Loucy (cell line): ENCODE results near the gene CLEC2A.
A peak's percentile ranks its signal among the peaks of the same experiment; 100 is the strongest.

Source experiments
- H2AFZ ChIP-seq: fragments of 200-600 bp; sonication (generic); 2 replicates; pipeline ENCODE4 v1.6.0; 2016; ENCODE audit warnings: antibody characterized with exemption, mild to moderate bottlenecking, low read length, moderate library complexity
- H3F3A ChIP-seq: fragments of 200-600 bp; 2 replicates; pipeline ENCODE4 v1.6.0; 2016; ENCODE audit warnings: antibody characterized with exemption, low read depth, mild to moderate bottlenecking
- H3K27me3 ChIP-seq: fragments of 200-600 bp; sonication (generic); 2 replicates; pipeline ENCODE4 v1.6.1; 2014; ENCODE audit warnings: low read length, mild to moderate bottlenecking; ENCODE audit not compliant: insufficient read depth, poor library complexity, severe bottlenecking
- H3K36me3 ChIP-seq: fragments of 200-600 bp; sonication (generic); 2 replicates; pipeline ENCODE4 v1.6.1; 2016; ENCODE audit warnings: low read length; ENCODE audit not compliant: insufficient read depth
- H3K4me1 ChIP-seq: fragments of 200-600 bp; sonication (generic); 2 replicates; pipeline ENCODE4 v1.5.1; 2014; ENCODE audit warnings: low read length, mild to moderate bottlenecking; ENCODE audit not compliant: insufficient read depth, poor library complexity, severe bottlenecking
- H3K4me2 ChIP-seq: fragments of 200-600 bp; sonication (generic); 2 replicates; pipeline ENCODE4 v1.6.0; 2014; ENCODE audit warnings: antibody characterized with exemption, low read length, low read depth, mild to moderate bottlenecking; ENCODE audit not compliant: poor library complexity, severe bottlenecking
- H3K4me3 ChIP-seq: fragments of 200-600 bp; sonication (generic); 2 replicates; pipeline ENCODE4 v1.5.1; 2014; ENCODE audit warnings: low read length, mild to moderate bottlenecking, mixed read lengths; ENCODE audit not compliant: poor library complexity, severe bottlenecking
- H3K79me2 ChIP-seq: fragments of 200-600 bp; sonication (generic); 2 replicates; pipeline ENCODE4 v1.6.1; 2014; ENCODE audit warnings: low read length; ENCODE audit not compliant: insufficient read depth
- H3K9ac ChIP-seq: fragments of 200-600 bp; sonication (generic); 2 replicates; pipeline ENCODE4 v1.6.0; 2014; ENCODE audit warnings: mild to moderate bottlenecking, low read depth, low read length, moderate library complexity; ENCODE audit not compliant: poor library complexity, severe bottlenecking
- H3K9me2 ChIP-seq: fragments of 200-600 bp; sonication (generic); replicated peaks from 2 replicates; pipeline ENCODE4 v1.6.1; 2016; ENCODE audit warnings: low read depth, low read length, mixed read lengths
- H3K9me3 ChIP-seq: fragments of 200-600 bp; sonication (generic); 2 replicates; pipeline ENCODE4 v1.6.1; 2014; ENCODE audit warnings: mild to moderate bottlenecking, antibody characterized with exemption, low read length, low read depth; ENCODE audit not compliant: insufficient read depth
- H4K20me1 ChIP-seq: fragments of 200-600 bp; sonication (generic); 2 replicates; pipeline ENCODE4 v1.6.0; 2014; ENCODE audit warnings: antibody characterized with exemption, low read length, mild to moderate bottlenecking; ENCODE audit not compliant: insufficient read depth, poor library complexity, severe bottlenecking
- CTCF ChIP-seq: fragments of 200-600 bp; sonication (generic); conservative IDR thresholded peaks from 2 replicates; pipeline ENCODE4 v1.5.1; 2014; ENCODE audit warnings: mild to moderate bottlenecking, antibody characterized with exemption, low read length
- EZH2phosphoT487 ChIP-seq: fragments of 200-600 bp; IDR thresholded peaks from 2 replicates; pipeline ENCODE4 v1.6.1; 2018; ENCODE audit warnings: antibody characterized with exemption, mild to moderate bottlenecking, moderate library complexity, borderline replicate concordance

Gene CLEC2A

DNA sequence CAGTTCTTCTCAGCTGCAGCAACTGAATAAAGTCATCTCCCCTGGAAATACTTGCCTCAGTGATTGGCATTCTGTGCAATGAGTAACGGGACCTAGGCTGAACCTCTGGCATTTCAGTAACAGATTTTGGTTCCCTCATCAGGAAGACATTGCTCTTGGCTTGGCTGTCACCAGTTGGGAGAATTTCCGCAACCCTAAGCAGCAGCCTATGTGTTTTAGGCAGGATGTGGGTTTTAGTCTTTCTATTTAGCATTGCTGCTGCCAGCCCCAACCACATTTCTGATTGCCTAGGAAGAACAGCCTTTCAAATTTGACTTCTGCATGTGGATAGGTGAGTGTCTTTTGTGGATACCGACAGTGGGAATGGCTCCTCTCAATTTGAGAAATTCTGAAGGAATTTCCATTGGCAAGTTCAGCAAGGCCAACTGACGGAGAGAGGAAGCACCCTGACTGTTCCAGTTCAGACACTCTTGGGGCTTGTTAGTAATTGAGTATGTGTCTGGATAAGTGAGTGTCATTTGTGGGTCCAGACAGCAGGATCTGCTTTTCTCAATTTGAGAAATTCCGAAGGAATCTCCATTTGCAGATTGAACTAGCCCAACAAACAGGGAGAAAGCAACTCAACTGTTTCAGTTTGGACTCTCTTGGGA is 19.0 kb upstream of the CLEC2A start:
- TF ChIP-seq CTCF = no peak
- TF ChIP-seq EZH2phosphoT487 = no peak
- peak overlapping the region; percentile 71 for H3K9ac ChIP-seq
- peaks cover 41% of the 10 kb centered on the region for H3K4me1 ChIP-seq
- H3K27me3 ChIP-seq = no peaks in the 10 kb centered on the region
- peak overlapping the region; percentile 68 for H3K4me3 ChIP-seq
- H3K9me2 ChIP-seq = no peaks in the 10 kb centered on the region
- H3K36me3 ChIP-seq = no peaks in the 10 kb centered on the region
- H3K9me3 ChIP-seq = no peaks in the 10 kb centered on the region
- H3K4me2 ChIP-seq = peak overlapping the region; percentile 81
- H2AFZ ChIP-seq = no peak overlapping the region
- H3K79me2 ChIP-seq = no peaks in the 10 kb centered on the region
- H4K20me1 ChIP-seq = no peaks in the 10 kb centered on the region
- H3F3A ChIP-seq = 0 out of 2 replicates have a peak, but pooled peaks cover 2% of the 10 kb centered on the region

DNA sequence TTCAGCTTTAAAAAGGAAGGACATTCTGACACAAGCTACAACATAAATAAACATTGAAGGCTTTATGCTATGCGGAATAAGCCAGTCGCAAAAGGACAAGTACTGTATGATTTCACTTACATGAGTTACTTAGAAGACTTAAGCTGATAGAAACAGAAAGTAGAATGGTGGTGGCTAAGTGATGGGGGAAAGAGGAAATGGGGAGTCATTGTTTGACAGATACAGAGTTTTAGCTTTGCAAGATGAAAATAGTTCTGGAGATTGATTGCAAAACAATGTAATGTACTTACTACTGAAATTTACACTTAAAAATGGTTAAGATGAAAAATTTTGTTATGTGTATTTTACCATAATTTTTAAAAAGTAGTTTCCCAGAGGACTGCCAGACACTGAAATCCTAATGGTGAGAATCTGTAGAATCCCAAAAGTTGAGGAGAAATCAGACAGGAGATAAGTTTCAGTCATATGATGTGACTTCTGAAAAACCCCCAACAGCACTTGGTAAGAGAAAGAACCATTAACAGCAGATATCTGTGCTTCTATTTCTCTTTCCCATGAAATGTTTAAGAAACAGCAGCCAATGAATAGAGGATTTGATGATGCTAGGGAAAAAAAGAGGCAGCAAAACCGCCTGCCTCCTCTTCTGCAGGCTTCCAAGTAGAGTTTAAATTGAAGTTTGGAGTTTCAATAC is 16.6 kb upstream of the CLEC2A start:
- no peaks in the 10 kb centered on the region for H3K79me2 ChIP-seq
- H3K4me2 ChIP-seq = peak overlapping the region; percentile 42
- no peaks in the 10 kb centered on the region for H3K9me3 ChIP-seq
- H2AFZ ChIP-seq = no peak overlapping the region; the same call in 1 of the 2 replicates
- peaks cover 52% of the 10 kb centered on the region for H3K4me1 ChIP-seq
- no peaks in the 10 kb centered on the region for H4K20me1 ChIP-seq
- H3K27me3 ChIP-seq = no peaks in the 10 kb centered on the region
- TF ChIP-seq EZH2phosphoT487 = no peak
- TF ChIP-seq CTCF = no peak
- H3K9me2 ChIP-seq = no peaks in the 10 kb centered on the region
- peak overlapping the region; percentile 17 for H3K9ac ChIP-seq
- no peaks in the 10 kb centered on the region for H3K36me3 ChIP-seq
- H3F3A ChIP-seq = 0 out of 2 replicates have a peak, but pooled peaks cover 2% of the 10 kb centered on the region
- H3K4me3 ChIP-seq = no peak overlapping the region

DNA sequence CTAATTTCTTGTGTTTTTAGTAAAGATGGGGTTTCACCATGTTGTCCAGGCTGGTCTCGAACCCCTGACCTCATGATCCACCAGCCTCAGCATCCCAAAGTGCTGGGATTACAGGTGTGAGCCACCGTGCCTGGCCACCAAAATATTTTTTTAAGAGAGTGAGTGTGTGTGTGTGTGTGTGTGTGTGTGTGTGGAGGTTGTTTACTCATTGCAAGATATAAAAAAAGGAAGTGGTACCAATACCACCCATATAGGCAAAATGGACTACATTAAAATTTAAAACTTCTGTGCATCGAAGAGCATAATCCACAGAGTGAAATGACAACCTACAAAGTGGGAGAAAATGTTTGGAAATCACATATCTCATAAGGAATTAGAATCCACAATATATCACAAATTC is 15.5 kb upstream of the CLEC2A start:
- no peak overlapping the region for H3K4me3 ChIP-seq
- H3K4me1 ChIP-seq = peaks cover 56% of the 10 kb centered on the region
- H3K27me3 ChIP-seq = no peaks in the 10 kb centered on the region
- H3K9me3 ChIP-seq = no peaks in the 10 kb centered on the region
- H3K36me3 ChIP-seq = no peaks in the 10 kb centered on the region
- no peaks in the 10 kb centered on the region for H4K20me1 ChIP-seq
- no peak overlapping the region for H2AFZ ChIP-seq
- no peak overlapping the region for H3K4me2 ChIP-seq
- H3K9ac ChIP-seq = no peak overlapping the region
- TF ChIP-seq CTCF = no peak
- no peak for TF ChIP-seq EZH2phosphoT487
- no peaks in the 10 kb centered on the region for H3K9me2 ChIP-seq
- H3F3A ChIP-seq = 0 out of 2 replicates have a peak, but pooled peaks cover 2% of the 10 kb centered on the region
- H3K79me2 ChIP-seq = peaks cover 5% of the 10 kb centered on the region; the same call in 1 of the 2 replicates
